Stimulated activated CD8-positive, alpha-beta memory T cell treated with anti-CD3 and anti-CD28 coated beads, Interleukin-15, amount 100 ng/mL, for 4 hours (primary cell): ENCODE measurements around the gene ILF2.
"Not testable (repeated sequence)": the region's sequence is repeated elsewhere in the genome, so short reads cannot be mapped to it uniquely, and the experiment has no call there.

Source experiments
- DNase-seq, 2 donors: peaks; one replicate each; pipeline ENCODE4 v3.0.0-alpha.2; 2020; ENCODE audit warnings: low read depth in 2 of 2

The ILF2 gene

DNA sequence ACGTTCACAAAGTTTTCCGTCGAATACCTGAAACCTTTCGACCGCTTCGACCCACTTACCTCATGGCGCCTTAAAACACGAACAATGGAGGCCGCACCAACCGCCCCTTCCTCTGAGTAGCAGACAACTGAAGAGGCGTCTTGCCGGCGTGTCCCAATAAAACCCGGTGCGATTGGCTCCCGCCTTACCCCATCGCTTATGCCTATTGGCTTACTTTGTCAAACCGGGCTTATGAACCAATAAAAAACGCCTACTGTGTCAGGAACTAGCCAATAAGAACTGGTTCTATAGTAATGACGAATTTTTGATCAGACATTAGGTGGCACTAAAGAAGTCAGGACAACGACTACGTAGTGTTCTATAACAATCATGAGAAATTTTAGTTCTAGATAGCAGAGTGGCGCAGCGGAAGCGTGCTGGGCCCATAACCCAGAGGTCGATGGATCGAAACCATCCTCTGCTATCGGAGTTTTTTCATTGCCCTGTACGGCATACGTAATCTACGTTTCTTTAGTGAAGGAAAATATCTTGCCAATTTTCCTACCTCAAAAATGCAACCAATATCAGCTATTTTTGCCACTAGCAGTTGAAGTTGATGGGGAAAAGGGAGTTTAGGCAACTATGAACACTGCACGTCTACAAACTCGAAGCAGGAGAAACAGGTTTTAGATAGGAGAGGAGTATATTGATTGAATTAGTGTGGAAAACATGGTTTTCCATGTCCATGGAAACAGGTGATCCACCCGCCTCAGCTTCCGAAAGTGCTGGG is at the start of gene ILF2:
ILF2 (minus strand) TSS at position 135 of the 769 bp plus-strand sequence; CDS start at position 64, 71 bp downstream.
- DNase-seq = peak; percentile 91 to 97

- no peak for DNase-seq
Observed at GRCh38 chr1:153717330-153717729, 46.5 kb upstream of the ILF2 start.

- not testable (repeated sequence) for DNase-seq
Observed at GRCh38 chr1:153716211-153716610, 45.4 kb upstream of the ILF2 start.

GRCh38 chr1:153711026-153711425 is 40.2 kb upstream of the ILF2 start:
- no peak for DNase-seq

GRCh38 chr1:153705484-153705883 is 34.7 kb upstream of the ILF2 start:
- DNase-seq = no peak

DNA sequence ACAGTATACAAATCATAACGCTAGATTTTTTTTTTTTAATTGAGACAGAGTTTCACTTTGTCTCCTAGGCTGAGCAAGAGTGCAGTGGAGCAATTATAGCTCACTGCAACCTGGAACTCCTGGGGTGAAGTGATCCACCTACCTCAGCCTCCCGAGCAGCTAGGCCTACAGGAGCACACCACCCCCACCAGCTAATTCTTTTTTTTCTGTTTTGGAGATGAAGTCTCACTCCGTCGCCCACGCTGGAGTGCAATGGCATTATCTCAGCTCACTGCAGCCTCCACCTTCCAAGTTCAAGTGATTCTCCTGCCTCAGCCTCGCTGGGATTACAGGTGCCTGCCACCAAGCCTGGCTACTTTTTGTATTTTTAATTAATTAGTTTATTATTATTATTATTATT is 29.0 kb upstream of the ILF2 start:
- no peak for DNase-seq

- no peak for DNase-seq
Observed at GRCh38 chr1:153698923-153699714, 28.3 kb upstream of the ILF2 start.

- no peak for DNase-seq
Observed at GRCh38 chr1:153698020-153698922, 27.5 kb upstream of the ILF2 start.

- DNase-seq = no peak
Observed at GRCh38 chr1:153697191-153698019, 26.6 kb upstream of the ILF2 start.

DNA sequence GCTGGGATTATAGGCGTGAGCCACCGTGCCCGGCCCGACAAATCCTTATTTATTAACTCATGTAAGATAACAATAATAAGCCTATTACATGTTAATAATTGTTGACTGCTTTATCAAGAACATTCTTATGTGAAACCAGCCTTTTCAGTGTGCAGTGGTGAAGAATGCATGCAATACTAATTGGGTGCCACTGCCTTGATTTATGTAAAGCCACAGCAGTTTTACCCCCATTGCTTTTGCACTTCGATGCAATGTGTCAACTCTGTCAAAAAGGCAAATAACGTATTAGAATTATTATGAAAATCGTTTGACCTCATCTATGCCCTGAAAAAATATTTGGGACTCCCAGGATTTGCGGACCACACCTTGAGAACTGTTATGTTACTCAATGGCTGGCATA is 25.9 kb upstream of the ILF2 start:
- DNase-seq = no peak

DNA sequence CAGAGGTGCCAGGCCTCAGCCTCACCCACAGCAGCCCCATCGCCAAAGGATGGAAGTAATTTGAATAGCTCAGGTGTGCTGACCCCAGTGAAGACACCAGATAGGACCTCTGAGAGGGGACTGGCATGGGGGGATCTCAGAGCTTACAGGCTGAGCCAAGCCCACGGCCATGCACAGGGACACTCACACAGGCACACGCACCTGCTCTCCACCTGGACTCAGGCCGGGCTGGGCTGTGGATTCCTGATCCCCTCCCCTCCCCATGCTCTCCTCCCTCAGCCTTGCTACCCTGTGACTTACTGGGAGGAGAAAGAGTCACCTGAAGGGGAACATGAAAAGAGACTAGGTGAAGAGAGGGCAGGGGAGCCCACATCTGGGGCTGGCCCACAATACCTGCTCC is 22.7 kb upstream of the ILF2 start:
- no peak for DNase-seq

- no peak for DNase-seq
Observed at GRCh38 chr1:153688736-153689328, 18.0 kb upstream of the ILF2 start.

GRCh38 chr1:153688276-153688675 is 17.5 kb upstream of the ILF2 start:
- no peak for DNase-seq

DNA sequence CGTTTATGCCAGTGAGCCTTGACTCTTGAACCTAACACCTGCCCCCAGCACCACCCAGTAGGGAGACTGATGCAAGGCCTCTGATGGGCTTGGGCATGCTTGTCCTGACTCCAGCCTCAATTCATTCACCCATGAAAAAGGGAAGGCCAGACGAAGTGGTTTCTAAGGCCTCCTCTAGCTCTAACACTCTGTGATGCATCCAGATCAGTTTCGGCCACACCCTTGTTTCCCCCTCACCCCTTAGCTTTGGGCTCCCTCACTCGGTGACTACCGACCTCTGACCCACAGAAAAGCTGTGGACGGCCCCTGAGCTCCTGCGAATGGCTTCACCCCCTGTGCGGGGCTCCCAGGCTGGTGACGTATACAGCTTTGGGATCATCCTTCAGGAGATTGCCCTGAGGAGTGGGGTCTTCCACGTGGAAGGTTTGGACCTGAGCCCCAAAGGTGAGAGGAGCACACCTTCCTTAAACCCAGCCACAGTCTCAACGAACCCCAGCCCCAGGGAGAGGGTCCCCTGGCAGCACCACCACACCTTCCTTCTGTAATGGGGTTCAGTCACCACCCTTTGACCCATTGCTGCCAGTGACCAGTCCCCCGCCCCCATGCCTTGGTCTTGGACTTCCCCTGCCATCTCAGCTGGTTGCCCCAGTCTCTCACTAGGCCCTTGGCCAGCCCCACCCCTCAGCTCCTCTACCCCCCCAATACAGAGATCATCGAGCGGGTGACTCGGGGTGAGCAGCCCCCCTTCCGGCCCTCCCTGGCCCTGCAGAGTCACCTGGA is 16.7 kb upstream of the ILF2 start:
- no peak for DNase-seq

- DNase-seq = no peak
Observed at GRCh38 chr1:153685544-153686340, 14.9 kb upstream of the ILF2 start.

- no peak for DNase-seq
Observed at GRCh38 chr1:153684892-153685291, 14.1 kb upstream of the ILF2 start.

- no peak for DNase-seq
Observed at GRCh38 chr1:153683854-153684253, 13.1 kb upstream of the ILF2 start.

DNA sequence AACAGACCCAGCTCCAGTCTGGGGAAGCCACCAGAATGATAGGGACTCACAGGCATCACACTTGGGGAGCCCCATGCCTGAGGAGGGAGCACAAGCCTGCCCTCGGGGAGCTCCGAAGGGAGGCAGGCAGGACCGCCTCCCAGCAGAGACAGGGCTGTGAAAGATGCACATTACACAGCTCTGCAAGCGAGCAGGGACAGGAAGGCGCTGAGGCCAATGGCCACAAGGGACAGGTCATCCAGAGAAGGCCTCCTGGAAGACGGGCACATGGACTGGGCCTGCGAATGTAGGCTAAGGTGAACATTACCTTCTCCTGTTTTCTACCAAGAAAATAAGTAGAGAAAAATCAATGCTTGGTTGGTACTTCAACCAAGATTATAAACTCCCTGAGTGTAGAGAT is 11.9 kb upstream of the ILF2 start:
- DNase-seq = no peak

DNA sequence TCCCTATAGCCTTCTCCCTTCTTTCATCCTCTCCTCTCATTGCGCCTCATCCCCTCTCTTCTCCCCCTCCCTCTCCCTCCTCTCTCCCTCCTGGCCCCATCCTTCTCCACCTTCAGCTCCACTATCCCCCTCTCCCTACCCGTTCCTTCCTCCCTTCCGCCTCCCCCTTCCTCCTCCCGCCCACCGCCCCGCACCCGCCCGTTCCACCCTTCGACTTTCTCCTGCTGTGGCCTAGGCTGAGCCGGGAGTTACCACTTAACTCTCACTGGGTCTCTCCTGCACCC is 9.3 kb upstream of the ILF2 start:
- DNase-seq = no peak
